Loucy (cell line): ENCODE data around the gene MED20.

Experiments
- EZH2phosphoT487 ChIP-seq: fragments of 200-600 bp; IDR thresholded peaks from 2 replicates; pipeline ENCODE4 v1.6.1; 2018; ENCODE audit warnings: antibody characterized with exemption, mild to moderate bottlenecking, moderate library complexity, borderline replicate concordance
- TF ChIP-seq, protein P1 (sequence below): fragments of 200-600 bp; sonication (generic); conservative IDR thresholded peaks from 2 replicates; pipeline ENCODE4 v1.5.1; 2014; ENCODE audit warnings: mild to moderate bottlenecking, antibody characterized with exemption, low read length

DNA sequence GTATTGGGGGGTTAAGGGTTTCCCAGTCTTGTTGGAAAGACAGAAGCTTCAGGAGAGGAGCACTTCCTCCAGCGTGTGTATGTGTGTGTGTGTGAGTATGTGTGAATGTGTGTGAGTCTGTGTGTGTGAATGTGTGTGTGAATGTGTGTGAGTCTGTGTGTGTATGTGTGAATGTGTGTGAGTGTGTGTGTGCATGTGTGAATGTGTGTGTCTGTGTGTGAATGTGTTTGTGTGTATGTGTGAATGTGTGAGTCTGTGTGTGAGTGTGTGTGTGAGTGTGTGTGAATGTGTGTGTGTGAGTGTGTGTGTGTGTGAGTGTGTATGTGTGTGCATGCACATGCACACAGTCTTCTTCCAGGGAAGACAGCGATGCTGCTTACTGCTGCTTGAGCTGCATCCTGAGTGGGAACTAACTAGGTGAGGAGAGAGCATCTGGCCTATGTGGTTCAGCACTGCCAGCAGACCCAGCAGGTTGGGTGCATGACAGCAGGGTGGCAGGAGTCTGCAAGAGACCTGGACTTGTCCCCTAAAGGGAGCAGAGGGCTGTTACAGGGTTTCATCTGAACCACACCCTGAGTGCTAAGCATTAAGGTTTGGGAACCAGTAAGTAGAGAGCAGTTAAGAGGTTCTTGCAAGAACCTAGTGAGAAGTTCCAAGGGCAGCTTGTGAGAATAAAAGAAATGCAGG, 43.4 kb upstream of the MED20 start:
- TF ChIP-seq, protein P1, sequence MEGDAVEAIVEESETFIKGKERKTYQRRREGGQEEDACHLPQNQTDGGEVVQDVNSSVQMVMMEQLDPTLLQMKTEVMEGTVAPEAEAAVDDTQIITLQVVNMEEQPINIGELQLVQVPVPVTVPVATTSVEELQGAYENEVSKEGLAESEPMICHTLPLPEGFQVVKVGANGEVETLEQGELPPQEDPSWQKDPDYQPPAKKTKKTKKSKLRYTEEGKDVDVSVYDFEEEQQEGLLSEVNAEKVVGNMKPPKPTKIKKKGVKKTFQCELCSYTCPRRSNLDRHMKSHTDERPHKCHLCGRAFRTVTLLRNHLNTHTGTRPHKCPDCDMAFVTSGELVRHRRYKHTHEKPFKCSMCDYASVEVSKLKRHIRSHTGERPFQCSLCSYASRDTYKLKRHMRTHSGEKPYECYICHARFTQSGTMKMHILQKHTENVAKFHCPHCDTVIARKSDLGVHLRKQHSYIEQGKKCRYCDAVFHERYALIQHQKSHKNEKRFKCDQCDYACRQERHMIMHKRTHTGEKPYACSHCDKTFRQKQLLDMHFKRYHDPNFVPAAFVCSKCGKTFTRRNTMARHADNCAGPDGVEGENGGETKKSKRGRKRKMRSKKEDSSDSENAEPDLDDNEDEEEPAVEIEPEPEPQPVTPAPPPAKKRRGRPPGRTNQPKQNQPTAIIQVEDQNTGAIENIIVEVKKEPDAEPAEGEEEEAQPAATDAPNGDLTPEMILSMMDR = no peak; the same call in 1 of the 2 replicates
- no peak for TF ChIP-seq EZH2phosphoT487
